ENCODE measurements around the gene SLC26A9. TPM values are rescaled to one million over a fixed set of nuclear protein-coding genes. Genes with fewer than 3 reads are reported as not detected.

Gene SLC26A9
- total RNA-seq, 1 experiment from 2014 or later, result not detected

- Histone ChIP-seq H3K36me3 (ENCODE audit: control insufficient read depth, insufficient read depth, low read length) (no peaks in the 10 kb centered on the region), H3K4me1 (ENCODE audit: control insufficient read depth, insufficient read depth, low read length) (peaks cover 8% of the 10 kb centered on the region), H3K4me3 (ENCODE audit: low read depth in 2 of 2, low read length in 2 of 2) (no peak overlapping the region), H3K27ac (ENCODE audit: low read length) (no peak overlapping the region), H3K9me3 (ENCODE audit: control insufficient read depth, insufficient read depth, low read depth, low read length) (no peaks in the 10 kb centered on the region), H3K27me3 (ENCODE audit: control insufficient read depth, insufficient read depth, low read length) (no peaks in the 10 kb centered on the region)
- ATAC-seq (no peak), DNase-seq (ENCODE audit: low read depth, low spot score) (no peak)
- intact Hi-C loops (cut with micrococcal nuclease; ENCODE audit: unreplicated experiment) (no loop called here), in situ Hi-C loops (cut with HindIII; ENCODE audit: low pct_unique_long_range_greater_than_20kb, low sequenced_read_pairs) (no loop called here)
- no TSS peak for BruUV-seq (replicated peaks)
- CTCF ChIA-PET, result interaction anchor here (0.8 to 6.3 kb wide), 2 partner anchors 57 to 63 kb away, joined by 3 to 116 read pairs; no protein-coding TSS in a partner anchor
- POLR2A ChIA-PET, result interaction anchor here (0.8 kb wide), 1 partner anchor 596 kb away, joined by 5 read pairs; no protein-coding TSS in a partner anchor
- TF ChIP-seq TCF7L2 (IDR thresholded peaks at IDR 0.05; ENCODE audit: low read depth, low read length) (no peak), POLR2AphosphoS5 (IDR thresholded peaks at IDR 0.05; ENCODE audit: low read depth, low read length) (no peak), SIN3A (IDR thresholded peaks at IDR 0.05; ENCODE audit: borderline replicate concordance, insufficient read depth, low read depth, low read length) (no peak), CTCF (IDR thresholded peaks at IDR 0.05) (no peak), REST (IDR thresholded peaks at IDR 0.05; ENCODE audit: insufficient read depth in 1 of 2, low read depth in 2 of 2, low read length in 1 of 2) (no peak)
These were observed 22.2 kb downstream of the SLC26A9 start for GRCh38 chr1:205920861-205921569.

- H3K27ac ChIP-seq (ENCODE audit: low read length), result no peak overlapping the region
- no peak overlapping the region for H3K4me3 ChIP-seq (ENCODE audit: low read depth in 2 of 2, low read length in 2 of 2)
- intact Hi-C loops (cut with micrococcal nuclease; ENCODE audit: unreplicated experiment) (no loop called here), in situ Hi-C loops (cut with HindIII; ENCODE audit: low pct_unique_long_range_greater_than_20kb, low sequenced_read_pairs) (no loop called here)
- BruUV-seq (replicated peaks), result no TSS peak
- H3K4me1 ChIP-seq (ENCODE audit: control insufficient read depth, insufficient read depth, low read length), result peaks cover 5% of the 10 kb centered on the region; the same call in 1 of the 2 replicates
- no peaks in the 10 kb centered on the region for H3K27me3 ChIP-seq (ENCODE audit: control insufficient read depth, insufficient read depth, low read length)
- H3K36me3 ChIP-seq (ENCODE audit: control insufficient read depth, insufficient read depth, low read length), result no peaks in the 10 kb centered on the region
- DNase-seq (ENCODE audit: low read depth, low spot score) (no peak), ATAC-seq (no peak)
- ChIA-PET POLR2A (interaction anchor here (0.8 kb wide), 1 partner anchor 595 kb away, joined by 5 read pairs; no protein-coding TSS in a partner anchor), CTCF (interaction anchor here (0.8 to 6.3 kb wide), 2 partner anchors 58 to 64 kb away, joined by 3 to 116 read pairs; no protein-coding TSS in a partner anchor)
- H3K9me3 ChIP-seq (ENCODE audit: control insufficient read depth, insufficient read depth, low read depth, low read length), result no peaks in the 10 kb centered on the region
- TF ChIP-seq CTCF (IDR thresholded peaks at IDR 0.05) (no peak), TCF7L2 (IDR thresholded peaks at IDR 0.05; ENCODE audit: low read depth, low read length) (no peak), SIN3A (IDR thresholded peaks at IDR 0.05; ENCODE audit: borderline replicate concordance, insufficient read depth, low read depth, low read length) (no peak), REST (IDR thresholded peaks at IDR 0.05; ENCODE audit: insufficient read depth in 1 of 2, low read depth in 2 of 2, low read length in 1 of 2) (no peak), POLR2AphosphoS5 (IDR thresholded peaks at IDR 0.05; ENCODE audit: low read depth, low read length) (no peak)
These were observed 23.1 kb downstream of the SLC26A9 start for GRCh38 chr1:205920159-205920558.
